ENCODE measurements around the gene FAM78B. TPM values are rescaled to one million over a fixed set of nuclear protein-coding genes. Genes with fewer than 3 reads are reported as not detected.

The FAM78B gene
- total RNA-seq, 1 donor from 2014 or later: 2.9 TPM

GRCh38 chr1:166079276-166079675, 87.5 kb downstream of the FAM78B start:
- Mint-ChIP-seq H3K27me3 (no peaks in the 10 kb centered on the region), H3K27ac (no peak overlapping the region), H3K36me3 (no peaks in the 10 kb centered on the region)

GRCh38 chr1:166073489-166073888, 93.3 kb downstream of the FAM78B start:
- Mint-ChIP-seq H3K36me3 (no peaks in the 10 kb centered on the region), H3K4me1 (ENCODE audit: unreplicated experiment) (no peaks in the 10 kb centered on the region), H3K4me3 (no peak overlapping the region), H3K9me3 (peaks cover 3% of the 10 kb centered on the region), H3K27ac (no peak overlapping the region), H3K27me3 (peaks cover 3% of the 10 kb centered on the region)
- no peak for DNase-seq (ENCODE audit: extremely low spot score, unreplicated experiment)
- no peak for TF ChIP-seq CTCF (conservative IDR thresholded peaks at IDR 0.05)

More at GRCh38 chr1:166079276-166079675, 87.5 kb downstream of the FAM78B start:
- H3K4me1 Mint-ChIP-seq (ENCODE audit: unreplicated experiment): peaks cover 4% of the 10 kb centered on the region
- no peak for DNase-seq (ENCODE audit: extremely low spot score, unreplicated experiment)
- no peak overlapping the region for H3K4me3 Mint-ChIP-seq
- TF ChIP-seq CTCF (conservative IDR thresholded peaks at IDR 0.05): no peak
- H3K9me3 Mint-ChIP-seq: no peaks in the 10 kb centered on the region

- no peaks in the 10 kb centered on the region for H3K36me3 Mint-ChIP-seq
- peaks cover 3% of the 10 kb centered on the region for H3K27me3 Mint-ChIP-seq
- H3K4me3 Mint-ChIP-seq: no peak overlapping the region
- H3K27ac Mint-ChIP-seq: no peak overlapping the region
- TF ChIP-seq CTCF (conservative IDR thresholded peaks at IDR 0.05): no peak
- no peak for DNase-seq (ENCODE audit: extremely low spot score, unreplicated experiment)
- no peaks in the 10 kb centered on the region for H3K4me1 Mint-ChIP-seq (ENCODE audit: unreplicated experiment)
- peaks cover 3% of the 10 kb centered on the region for H3K9me3 Mint-ChIP-seq
Observed at GRCh38 chr1:166069390-166069789, 97.4 kb downstream of the FAM78B start.

- Mint-ChIP-seq H3K4me1 (ENCODE audit: unreplicated experiment) (no peaks in the 10 kb centered on the region), H3K27ac (no peak overlapping the region), H3K4me3 (no peak overlapping the region), H3K27me3 (peaks cover 3% of the 10 kb centered on the region), H3K9me3 (peaks cover 3% of the 10 kb centered on the region), H3K36me3 (no peaks in the 10 kb centered on the region)
- no peak for TF ChIP-seq CTCF (conservative IDR thresholded peaks at IDR 0.05)
- DNase-seq (ENCODE audit: extremely low spot score, unreplicated experiment): no peak
Observed at GRCh38 chr1:166066107-166066506, 100.7 kb downstream of the FAM78B start.

GRCh38 chr1:166064951-166065350, 101.8 kb downstream of the FAM78B start:
- Mint-ChIP-seq H3K27ac (no peak overlapping the region), H3K4me1 (ENCODE audit: unreplicated experiment) (no peaks in the 10 kb centered on the region), H3K27me3 (no peaks in the 10 kb centered on the region), H3K36me3 (no peaks in the 10 kb centered on the region), H3K9me3 (peaks cover 3% of the 10 kb centered on the region), H3K4me3 (no peak overlapping the region)
- DNase-seq (ENCODE audit: extremely low spot score, unreplicated experiment): no peak
- no peak for TF ChIP-seq CTCF (conservative IDR thresholded peaks at IDR 0.05)

Data from type B pancreatic cell (in vitro differentiated cells).